IMR-90 (cell line): ENCODE results near the gene SNIP1. TPM values are rescaled to one million over a fixed set of nuclear protein-coding genes. Genes with fewer than 3 reads are reported as not detected.

Experiments
- ATAC-seq: fragments of 200-7000 bp; cut with Tn5 transposase; 2 replicates; pipeline ENCODE4 v1.9.1; 2020; ENCODE audit warnings: low read depth, mild to moderate bottlenecking, moderate library complexity
- BruUV-seq: library from RNA; stranded (reverse); fragments of 400-500 nt; replicated peaks from 2 replicates; lab custom pipeline; 2021; lab: Mats Ljungman, UMichigan
- CTCF ChIA-PET: fragments of 300-600 bp; formaldehyde crosslinking; extraction: SDS; loops from one replicate; lab custom pipeline; 2021; ENCODE audit warnings: antibody characterized with exemption; lab: Yijun Ruan, JAX
- POLR2A ChIA-PET: fragments of 300-600 bp; sonication (Branson Sonifier 250); formaldehyde crosslinking; loops from one replicate; lab custom pipeline; 2022; ENCODE audit warnings: antibody characterized with exemption; ENCODE audit not compliant: unreplicated experiment; lab: Charles Lee
- DNase-seq: peaks from one replicate; pipeline ENCODE4 v3.0.0; 2013
- H2AFZ ChIP-seq: replicated peaks from 2 replicates; pipeline ENCODE3; 2013; ENCODE audit warnings: low read length, mild to moderate bottlenecking; ENCODE audit not compliant: poor library complexity
- H2AK5ac ChIP-seq: 2 replicates; pipeline ENCODE4 v1.6.1; 2013; ENCODE audit warnings: low read depth, low read length, inconsistent platforms
- H2AK9ac ChIP-seq: replicated peaks from 2 replicates; pipeline ENCODE3; 2013; ENCODE audit warnings: mild to moderate bottlenecking, low read depth, low read length, moderate library complexity; ENCODE audit not compliant: poor library complexity
- H2BK120ac ChIP-seq: 2 replicates; pipeline ENCODE4 v1.6.1; 2013; ENCODE audit warnings: low read depth, low read length, inconsistent platforms
- H2BK15ac ChIP-seq: 3 replicates; pipeline ENCODE4 v1.6.1; 2013; ENCODE audit warnings: low read depth, low read length, inconsistent platforms
- H2BK20ac ChIP-seq: 2 replicates; pipeline ENCODE4 v1.6.1; 2013; ENCODE audit warnings: low read depth, mild to moderate bottlenecking, inconsistent platforms, low read length, moderate library complexity
- H2BK5ac ChIP-seq: 2 replicates; pipeline ENCODE4 v1.6.1; 2013; ENCODE audit warnings: mild to moderate bottlenecking, low read depth, low read length, inconsistent platforms; ENCODE audit not compliant: poor library complexity, severe bottlenecking
- H3K14ac ChIP-seq: replicated peaks from 2 replicates; pipeline ENCODE4 v1.6.1; 2013; ENCODE audit warnings: low read depth, low read length, inconsistent platforms
- H3K18ac ChIP-seq: 2 replicates; pipeline ENCODE4 v1.6.1; 2013; ENCODE audit warnings: low read depth, low read length, control low read depth
- H3K23ac ChIP-seq: 2 replicates; pipeline ENCODE4 v1.6.1; 2013; ENCODE audit warnings: low read depth, low read length, inconsistent platforms
- H3K27ac ChIP-seq: 2 replicates; pipeline ENCODE4 v1.5.1; 2013; ENCODE audit warnings: mild to moderate bottlenecking, control low read depth, low read length; ENCODE audit not compliant: insufficient read depth
- H3K27me3 ChIP-seq: 2 replicates; pipeline ENCODE4 v1.6.1; 2013; ENCODE audit warnings: low read length; ENCODE audit not compliant: control insufficient read depth, insufficient read depth
- H3K36me3 ChIP-seq: 2 replicates; pipeline ENCODE4 v1.6.1; 2013; ENCODE audit warnings: low read length, mixed read lengths; ENCODE audit not compliant: control insufficient read depth, insufficient read depth
- H3K4ac ChIP-seq: 2 replicates; pipeline ENCODE4 v1.6.1; 2013; ENCODE audit warnings: low read depth, low read length, inconsistent platforms
- H3K4me1 ChIP-seq: 2 replicates; pipeline ENCODE4 v1.6.1; 2013; ENCODE audit warnings: low read length, mixed read lengths; ENCODE audit not compliant: control insufficient read depth, insufficient read depth
- H3K4me2 ChIP-seq: 2 replicates; pipeline ENCODE4 v1.6.1; 2013; ENCODE audit warnings: low read depth, mild to moderate bottlenecking, control low read depth, low read length, moderate library complexity
- H3K4me3 ChIP-seq: 2 replicates; pipeline ENCODE4 v1.5.1; 2013; ENCODE audit warnings: low read depth, mild to moderate bottlenecking, control low read depth, low read length, moderate library complexity; ENCODE audit not compliant: insufficient read depth
- H3K56ac ChIP-seq: 2 replicates; pipeline ENCODE4 v1.6.1; 2013; ENCODE audit warnings: low read length, inconsistent platforms; ENCODE audit not compliant: insufficient read depth; ENCODE audit errors: extremely low read depth
- H3K79me1 ChIP-seq, 2 experiments: 2 replicates each; pipeline ENCODE4 v1.6.1; 2013; ENCODE audit warnings: low read length in 2 of 2, inconsistent platforms in 1 of 2, low read depth in 1 of 2
- H3K9ac ChIP-seq: 2 replicates; pipeline ENCODE4 v1.6.1; 2013; ENCODE audit warnings: low read depth, low read length, control low read depth
- H3K9me1 ChIP-seq: 2 replicates; pipeline ENCODE4 v1.6.1; 2013; ENCODE audit warnings: low read length, inconsistent platforms; ENCODE audit not compliant: insufficient read depth
- H3K9me3 ChIP-seq: 2 replicates; pipeline ENCODE4 v1.6.1; 2013; ENCODE audit warnings: low read length; ENCODE audit not compliant: control insufficient read depth, insufficient read depth
- H4K20me1 ChIP-seq: 2 replicates; pipeline ENCODE4 v1.6.1; 2013; ENCODE audit warnings: low read length, inconsistent platforms; ENCODE audit not compliant: insufficient read depth
- H4K5ac ChIP-seq: 2 replicates; pipeline ENCODE4 v1.6.1; 2013; ENCODE audit warnings: mild to moderate bottlenecking, low read depth, low read length, control low read depth
- H4K8ac ChIP-seq, 2 experiments: 2 replicates each; pipeline ENCODE4 v1.6.1; 2013; ENCODE audit warnings: low read depth in 2 of 2, low read length in 2 of 2, control low read depth in 1 of 2, inconsistent platforms in 1 of 2
- H4K91ac ChIP-seq: 2 replicates; pipeline ENCODE4 v1.6.1; 2013; ENCODE audit warnings: low read depth, low read length, inconsistent platforms; ENCODE audit not compliant: insufficient read depth
- CEBPB ChIP-seq: IDR thresholded peaks from 2 replicates; pipeline ENCODE4 v1.6.1; 2012; ENCODE audit warnings: low read depth, low read length, improper control_type of control experiment
- CHD1 ChIP-seq: IDR thresholded peaks from 2 replicates; pipeline ENCODE4 v1.6.1; 2012; ENCODE audit warnings: low read depth, low read length, improper control_type of control experiment
- MAZ ChIP-seq: IDR thresholded peaks from 2 replicates; pipeline ENCODE4 v1.6.1; 2012; ENCODE audit warnings: low read depth, mild to moderate bottlenecking, low read length, improper control_type of control experiment, moderate library complexity, borderline replicate concordance
- NFE2L2 ChIP-seq: fragments of 150-350 bp; IDR thresholded peaks from 2 replicates; pipeline ENCODE4 v1.6.1; 2016; ENCODE audit warnings: low read depth, mild to moderate bottlenecking, low read length
- RAD21 ChIP-seq: IDR thresholded peaks from 2 replicates; pipeline ENCODE4 v1.6.1; 2012; ENCODE audit warnings: low read length, improper control_type of control experiment
- RFX5 ChIP-seq: IDR thresholded peaks from 2 replicates; pipeline ENCODE4 v1.8.0; 2012; ENCODE audit warnings: low read depth, mild to moderate bottlenecking, low read length, moderate library complexity
- SMC3 ChIP-seq: fragments of 150-350 bp; IDR thresholded peaks from 2 replicates; pipeline ENCODE4 v1.6.1; 2016; ENCODE audit warnings: low read depth, mild to moderate bottlenecking, antibody characterized with exemption, low read length, moderate library complexity
- WGBS, 2 experiments: methylation state at CpG; one replicate each; pipeline versions ENCODE4 v1.1.5 to v1.1.7; 2013; ENCODE audit warnings: missing lambda C conversion rate in 2 of 2; ENCODE audit not compliant: insufficient read length in 1 of 2; ENCODE audit errors: extremely low coverage in 2 of 2; 5-methylcytosine and 5-hydroxymethylcytosine counted together
- dilution Hi-C: fragments of 300-500 bp; cut with HindIII; formaldehyde crosslinking; loops from one replicate; pipeline ENCODE4 v1.14.3; 2018; ENCODE audit warnings: low sequenced_read_pairs; ENCODE audit not compliant: unreplicated experiment
- in situ Hi-C: fragments of 300-500 bp; cut with MboI; formaldehyde crosslinking; loops from 3 replicates; pipeline ENCODE4 v1.14.3; 2019; ENCODE audit warnings: low sequenced_read_pairs, inconsistent platforms, mixed read lengths
- intact Hi-C: fragments of 100-400 bp; cut with micrococcal nuclease; formaldehyde crosslinking; loops from 2 replicates; pipeline ENCODE4 v1.10.0; 2022
- polyA plus RNA-seq, 3 experiments: library from polyadenylated mRNA; depleted of rRNA; stranded (reverse); fragments of >200 nt; gene quantifications; 2 replicates each; pipeline ENCODE4 v1.2.3, GENCODE V29; 2012; ENCODE audit warnings: low replicate concordance in 1 of 3
- total RNA-seq: library from RNA; depleted of rRNA; stranded (reverse); fragments of >200 nt; gene quantifications from 2 replicates; pipeline ENCODE4 v1.2.3, GENCODE V29; 2012

The SNIP1 gene
- total and polyA plus RNA-seq, 2 of the 4 experiments (the other 2 are of a cell fraction) = 6.8 to 11.3 TPM

GRCh38 chr1:37537378-37537777 lies 16.7 kb downstream of the SNIP1 start:
- no peak for TF ChIP-seq CEBPB
- no peak for TF ChIP-seq SMC3
- no peak for TF ChIP-seq RFX5
- TF ChIP-seq CHD1 = no peak
- TF ChIP-seq MAZ = no peak
- no peak for TF ChIP-seq NFE2L2
- no peak for TF ChIP-seq RAD21
- Histone ChIP-seq H3K4ac (no peak overlapping the region), H3K14ac (no peak overlapping the region), H3K23ac (no peak overlapping the region), H4K8ac (no peak overlapping the region), H3K4me3 (no peak overlapping the region), H2BK15ac (no peak overlapping the region), H3K79me1 (peaks cover 27 to 54% of the 10 kb centered on the region in 2 experiments), H3K9ac (no peak overlapping the region), H2BK20ac (no peak overlapping the region), H3K9me3 (no peaks in the 10 kb centered on the region), H4K5ac (no peak overlapping the region), H3K27me3 (no peaks in the 10 kb centered on the region), H3K27ac (no peak overlapping the region), H3K4me2 (peak overlapping the region; percentile 61; the same call in 1 of the 2 replicates), H3K36me3 (peaks cover 22% of the 10 kb centered on the region), H4K91ac (no peak overlapping the region), H2AFZ (no peak overlapping the region), H2AK5ac (no peak overlapping the region), H2AK9ac (no peak overlapping the region), H2BK5ac (peak overlapping the region; percentile 37), H2BK120ac (no peak overlapping the region), H3K18ac (no peak overlapping the region), H3K56ac (no peak overlapping the region), H3K4me1 (peaks cover 11% of the 10 kb centered on the region), H3K9me1 (peaks cover 16% of the 10 kb centered on the region), H4K20me1 (peaks cover 19% of the 10 kb centered on the region)
- ChIA-PET POLR2A (no interaction called here), CTCF (no interaction called here)
- peak; percentile 83 for DNase-seq
- in situ Hi-C loops = no loop called here
- intact Hi-C loops = no loop called here
- BruUV-seq = no TSS peak
- no CpG with 5 or more reads among the region's 2 CpGs for WGBS, 2 experiments
- peak; percentile 84 for ATAC-seq
- dilution Hi-C loops = no loop called here
